ENCODE results near the gene PRDX2.
A peak's percentile ranks its signal among the peaks of the same experiment; 100 is the strongest.

PRDX2 gene

DNA sequence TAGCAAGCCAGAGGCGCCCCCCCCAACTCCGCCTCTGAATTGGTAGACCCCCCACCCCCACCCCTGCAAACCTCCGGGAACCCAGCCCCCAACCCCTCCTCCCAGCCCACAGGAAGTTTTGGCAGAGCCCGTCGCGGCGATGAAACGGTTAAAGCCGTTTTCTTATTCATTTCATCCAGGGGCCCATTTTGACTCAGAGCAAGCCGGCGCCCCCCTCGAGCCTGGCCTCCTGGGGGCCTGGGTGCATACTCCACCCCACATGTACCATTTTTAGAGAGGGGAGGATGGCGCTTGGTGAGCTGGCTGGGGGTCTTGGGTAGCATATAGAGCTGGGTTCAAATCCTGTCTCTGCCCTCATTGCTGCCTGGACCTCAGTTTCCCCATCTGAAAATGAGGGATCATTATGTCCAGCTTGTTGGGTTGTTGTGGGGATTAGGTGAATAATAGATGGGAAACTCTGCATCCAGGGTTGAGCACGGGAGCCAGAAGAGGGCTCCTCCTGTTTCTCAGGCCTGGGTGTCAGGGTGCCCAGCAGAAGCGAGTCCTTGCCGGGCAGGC lies 18.2 kb downstream of the PRDX2 start:
- no peak for DNase-seq

DNA sequence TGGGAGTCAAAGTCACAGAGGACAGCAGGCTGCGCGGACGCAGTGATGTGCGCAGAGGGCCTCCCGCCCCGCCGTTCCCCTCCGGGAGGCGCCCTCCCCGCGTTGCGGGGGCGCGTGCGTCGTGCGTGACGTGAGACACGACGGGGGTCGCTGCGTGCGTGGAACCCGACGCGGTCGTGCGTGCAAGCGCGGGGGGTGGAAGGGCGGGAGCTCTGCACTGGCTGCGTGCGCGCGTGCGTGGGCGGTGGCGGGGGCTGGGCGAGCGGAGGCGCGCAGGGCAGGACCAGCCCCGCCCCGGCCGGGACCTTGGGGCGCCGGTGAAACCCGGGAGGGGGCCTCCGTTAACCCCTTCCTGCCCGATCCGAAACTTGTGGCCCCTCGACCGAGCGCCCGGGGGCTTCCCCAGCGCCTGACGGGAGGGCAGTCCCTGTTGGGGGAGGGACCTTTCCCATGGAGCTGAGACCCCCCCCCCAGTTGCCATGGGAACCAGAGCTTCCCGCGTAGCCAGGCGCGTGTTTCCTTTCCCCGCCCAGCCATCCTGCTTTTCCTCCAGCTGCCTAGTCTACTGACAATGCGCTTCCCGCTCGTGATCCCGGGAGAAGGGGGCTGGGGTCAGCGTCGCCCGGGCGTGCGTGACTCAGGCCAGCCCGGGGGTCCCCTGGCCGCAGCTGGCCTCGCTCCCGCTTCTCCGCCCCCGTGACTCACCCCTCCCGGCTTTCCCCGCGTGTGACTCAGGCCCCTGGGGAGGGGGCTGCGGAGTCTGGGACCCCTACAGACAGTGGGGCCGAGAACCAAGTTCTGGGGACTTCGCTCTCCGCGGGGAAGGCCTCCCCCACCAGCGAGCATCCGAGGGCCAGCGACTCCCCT lies 18.9 kb downstream of the PRDX2 start:
- peak in 48 of 51 donors; percentile 42 to 96 (median 84) for DNase-seq

DNA sequence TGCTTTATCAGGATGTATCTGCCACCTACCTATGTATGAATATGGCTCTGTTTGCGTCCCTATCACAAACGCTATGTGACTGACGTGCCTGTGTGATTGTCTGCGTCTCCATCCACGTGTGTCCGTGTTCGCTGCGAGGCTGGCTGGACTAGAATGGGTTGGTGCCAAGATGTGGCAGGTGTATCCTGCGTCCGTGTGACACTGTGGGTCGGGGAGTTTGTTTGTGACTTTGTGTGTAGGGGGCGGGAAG lies 19.5 kb downstream of the PRDX2 start:
- peak in 2 of 51 donors; percentile 63 to 75 for DNase-seq

DNA sequence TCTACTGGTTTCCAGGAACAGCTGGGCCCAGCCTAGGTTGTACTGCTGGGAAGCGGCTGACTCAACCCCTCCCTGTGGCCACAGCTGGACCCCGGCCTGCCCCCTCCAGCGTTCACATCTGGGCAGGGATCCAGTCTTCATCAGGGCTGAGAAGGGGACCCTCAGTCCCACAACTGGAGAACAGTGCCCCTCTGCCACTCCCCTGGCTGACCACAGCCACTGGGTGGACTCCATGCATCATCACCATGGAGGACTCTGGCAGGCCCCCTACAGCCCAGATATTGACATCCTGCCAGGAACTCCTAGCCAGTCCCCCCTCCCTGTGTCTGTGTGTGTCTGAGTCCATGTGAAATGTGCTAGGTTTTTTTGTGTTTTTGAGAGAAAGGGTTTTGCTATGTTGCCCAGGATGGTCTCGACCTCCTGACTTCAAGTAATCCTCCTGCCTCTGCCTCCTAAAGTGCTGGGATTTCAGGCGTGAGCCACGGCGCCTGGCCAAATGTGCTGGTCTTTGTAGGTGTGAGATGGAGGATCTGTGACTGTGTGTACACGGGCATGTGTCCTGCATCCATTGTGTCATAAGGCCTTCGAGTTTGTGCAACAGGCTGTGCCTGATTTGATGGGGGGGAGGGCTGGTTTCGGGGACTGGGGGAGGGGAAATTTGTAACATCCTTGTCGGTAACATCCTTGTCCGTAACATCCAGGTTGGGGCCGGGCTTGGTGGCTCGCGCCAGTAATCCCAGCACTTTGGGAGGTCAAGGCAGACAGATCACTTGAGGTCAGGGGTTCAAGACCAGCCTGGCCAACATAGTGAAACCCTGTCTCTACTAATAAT lies 22.2 kb downstream of the PRDX2 start:
- DNase-seq = peak in 20 of 51 donors; percentile 6 to 71 (median 28)

DNA sequence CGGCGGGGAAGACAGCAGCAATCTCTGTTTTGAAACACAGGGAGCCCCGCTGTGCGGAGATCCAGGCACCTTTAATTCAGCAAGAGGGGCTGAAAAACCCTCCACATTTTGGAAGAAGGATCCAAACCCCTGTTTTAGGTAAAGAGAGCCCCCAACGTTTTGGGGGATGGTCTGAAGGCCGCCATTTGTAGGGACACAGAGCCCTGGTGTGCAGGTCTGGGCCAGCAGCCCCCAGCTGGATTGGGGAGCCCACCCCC lies 22.8 kb downstream of the PRDX2 start:
- DNase-seq = peak in 1 of 51 donors; percentile 20

DNA sequence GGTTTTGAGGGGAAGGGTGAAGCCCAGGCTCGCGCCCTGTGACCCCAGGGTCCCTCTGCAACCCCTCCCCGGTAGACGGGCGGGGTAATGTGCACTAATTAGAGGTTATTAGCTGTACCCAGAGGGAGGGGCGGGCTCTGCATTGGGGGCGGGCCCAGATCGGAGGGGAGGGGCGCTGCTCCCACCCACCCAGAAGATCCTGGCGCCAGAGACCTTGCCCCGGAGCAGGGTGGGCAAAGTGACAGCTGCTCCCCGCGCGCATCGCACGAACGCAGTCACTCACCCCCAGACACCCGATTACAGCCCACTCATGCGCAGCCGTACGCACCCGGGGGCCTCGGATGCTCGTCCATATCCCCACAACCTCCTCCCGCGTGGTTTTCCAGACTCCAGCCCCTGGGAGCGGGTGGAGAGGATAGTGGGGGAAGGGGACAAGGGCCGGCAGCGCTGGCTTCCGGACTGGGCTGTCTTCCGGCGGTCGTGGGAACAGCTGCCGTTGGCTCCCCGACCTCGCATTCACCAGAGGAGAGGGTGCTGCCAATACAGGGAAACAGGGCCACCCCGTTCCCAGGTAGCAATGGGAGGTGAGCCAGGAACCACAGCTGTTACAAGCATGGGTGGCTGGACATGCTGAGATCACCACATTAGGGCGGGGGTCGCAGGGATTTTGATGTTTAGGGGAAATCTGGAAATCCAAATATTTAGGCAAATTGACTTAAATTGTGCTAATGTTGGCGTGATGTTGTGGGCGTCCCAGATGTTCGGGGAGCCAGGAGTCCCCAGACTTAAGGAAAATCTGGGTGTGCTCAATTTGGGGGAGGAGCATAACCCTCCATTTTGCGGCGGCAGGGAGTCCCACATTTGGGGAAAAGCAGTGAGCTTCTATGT lies 23.3 kb downstream of the PRDX2 start:
- DNase-seq = peak in 40 of 51 donors; percentile 10 to 84 (median 52)

DNA sequence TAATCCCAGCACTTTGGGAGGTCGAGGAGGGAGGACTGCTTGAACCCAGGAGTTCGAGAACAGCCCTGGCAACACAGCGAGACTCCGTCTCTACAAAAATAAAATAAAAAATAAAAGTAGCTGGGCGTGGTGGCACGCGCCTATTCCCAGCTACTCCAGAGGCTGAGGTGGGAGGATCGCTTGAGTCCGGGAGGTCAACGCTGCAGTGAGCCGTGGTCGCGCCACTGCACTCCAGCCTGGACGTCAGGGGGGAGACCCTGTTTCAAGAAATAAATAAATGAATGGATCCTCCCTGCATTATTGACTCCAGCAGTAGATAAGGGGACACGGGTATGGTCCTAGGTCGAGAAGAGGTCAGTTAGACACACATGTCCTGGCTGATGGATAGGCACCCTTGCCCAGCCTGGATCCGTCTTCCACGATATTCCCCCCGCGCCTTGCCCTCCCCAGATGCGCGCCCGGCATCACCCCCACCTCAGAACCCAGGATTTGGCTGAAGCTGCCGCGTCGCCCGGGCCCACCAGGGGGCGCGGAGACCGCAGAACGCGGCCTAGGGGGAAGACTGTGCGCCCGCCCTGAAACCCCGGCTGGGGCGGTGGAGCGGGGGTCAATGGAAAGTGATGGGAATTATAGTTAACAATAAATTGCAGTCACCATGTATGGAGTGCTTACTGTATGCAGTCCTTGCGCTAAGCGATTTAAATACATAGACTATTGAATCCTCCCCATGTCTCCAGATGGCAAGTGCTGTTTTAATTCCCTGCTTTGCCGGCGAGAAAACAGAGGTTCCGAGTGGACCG lies 24.2 kb downstream of the PRDX2 start:
- DNase-seq = peak in 47 of 51 donors; percentile 16 to 86 (median 65)

DNA sequence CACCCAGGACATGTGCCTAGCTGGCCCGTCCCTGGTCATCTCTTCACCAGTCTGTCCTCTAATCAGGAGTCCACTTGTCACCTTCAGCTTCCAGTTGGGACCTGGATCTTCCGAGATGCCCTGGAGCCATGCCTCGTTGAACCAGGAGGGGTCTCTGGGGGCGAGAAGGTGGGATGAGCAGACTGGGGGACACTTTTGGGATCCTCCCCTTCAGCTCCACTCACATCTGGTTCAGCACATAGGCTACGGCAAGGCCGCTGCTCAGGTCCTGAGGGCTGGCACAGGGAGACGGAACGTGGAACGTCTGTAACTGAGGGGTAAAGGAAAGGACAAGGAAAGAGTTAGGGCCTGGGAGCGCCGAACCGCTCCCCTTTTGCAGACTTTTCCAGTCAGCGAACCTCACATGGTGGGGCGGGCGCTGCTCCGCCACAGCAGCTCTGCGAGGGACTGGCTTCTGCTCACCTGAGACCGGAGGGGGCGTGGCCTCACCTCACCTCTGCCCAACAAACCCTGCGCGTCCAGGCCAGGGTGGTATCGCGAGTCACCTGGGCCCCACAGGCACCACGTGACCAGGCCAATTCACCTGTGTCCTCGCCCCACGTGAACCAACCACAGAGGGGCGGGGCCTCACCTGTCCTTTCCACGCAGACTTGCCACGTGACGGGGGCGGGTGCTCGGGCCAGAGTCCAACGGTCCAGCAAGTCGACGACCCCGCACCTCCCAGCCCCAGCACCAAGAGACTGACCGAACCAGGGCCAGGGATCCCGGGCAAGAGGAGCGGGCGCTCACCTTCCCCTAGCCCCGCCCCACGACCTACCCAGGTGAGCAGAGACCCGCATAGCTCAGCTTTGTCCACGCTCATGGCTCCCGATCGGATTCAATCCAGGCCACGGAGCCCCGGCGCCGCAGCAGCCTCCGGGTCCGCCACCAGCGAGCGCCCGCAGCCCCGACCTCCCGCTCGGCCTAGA lies 26.7 kb downstream of the PRDX2 start, which contains the start of gene HOOK2:
HOOK2 (minus strand) TSS at position 965 of the 968 bp plus-strand sequence; CDS start at position 862, 103 bp downstream.
- DNase-seq = peak in 15 of 51 donors; percentile 17 to 63 (median 52)

DNA sequence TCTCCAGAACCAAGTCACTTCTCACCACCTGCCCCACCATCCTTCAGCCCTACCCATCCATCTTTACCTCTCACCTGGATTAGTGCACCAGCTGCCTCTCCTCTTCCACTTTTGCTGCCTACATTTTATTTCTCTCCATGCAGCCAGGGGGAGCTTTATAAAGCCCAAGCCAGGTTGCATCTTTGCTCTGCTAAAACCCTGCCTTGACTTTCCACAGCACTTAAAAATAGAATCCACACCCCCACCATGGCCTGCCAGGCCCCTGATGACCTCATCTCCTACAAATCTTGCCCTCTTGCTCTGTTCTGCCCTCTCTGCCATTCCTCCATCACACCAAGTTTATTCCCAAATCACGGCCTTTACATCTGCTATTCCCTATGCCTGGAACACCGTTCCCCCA lies 28.0 kb downstream of the PRDX2 start:
- DNase-seq = no peak

DNA sequence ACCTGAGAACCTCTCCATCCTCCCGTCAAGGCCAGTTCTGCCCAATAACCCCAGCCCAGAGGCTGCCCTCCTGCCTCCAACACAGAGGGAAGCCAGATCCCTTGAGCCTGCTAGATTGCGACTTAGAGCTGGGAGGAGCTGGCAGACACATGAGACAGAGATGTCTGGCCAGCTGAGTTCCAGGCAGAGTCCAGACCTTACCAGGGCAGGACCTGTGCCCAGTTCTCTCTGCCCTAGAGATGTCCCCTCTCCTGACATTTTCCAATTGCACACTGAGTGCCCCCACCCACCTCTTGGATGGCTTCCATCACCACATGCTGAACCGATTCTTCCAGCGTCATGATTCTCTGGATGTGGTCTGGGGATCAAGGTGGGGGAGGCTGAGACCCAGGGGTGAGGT lies 29.3 kb downstream of the PRDX2 start:
- DNase-seq = no peak

DNA sequence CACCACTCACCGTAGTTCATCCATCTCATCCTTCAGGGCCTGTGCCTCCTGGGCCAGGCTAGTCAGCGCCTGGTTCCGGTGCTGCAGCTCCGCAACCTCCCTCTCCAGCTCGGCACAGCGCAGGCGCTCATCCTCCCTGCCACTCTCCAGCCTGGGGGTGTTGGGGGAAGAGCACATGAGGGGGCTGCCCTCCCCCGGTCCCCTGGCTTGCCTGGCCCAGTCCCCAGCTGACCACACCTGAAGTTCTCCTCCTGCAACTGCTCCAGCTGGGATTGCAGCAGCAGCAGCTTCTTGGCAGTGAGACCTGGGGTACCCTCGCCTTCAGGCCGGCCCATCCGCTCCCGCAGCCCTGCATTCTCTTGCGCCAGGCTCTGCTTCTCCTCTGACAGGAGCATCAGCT lies 30.7 kb downstream of the PRDX2 start:
- no peak for DNase-seq

DNA sequence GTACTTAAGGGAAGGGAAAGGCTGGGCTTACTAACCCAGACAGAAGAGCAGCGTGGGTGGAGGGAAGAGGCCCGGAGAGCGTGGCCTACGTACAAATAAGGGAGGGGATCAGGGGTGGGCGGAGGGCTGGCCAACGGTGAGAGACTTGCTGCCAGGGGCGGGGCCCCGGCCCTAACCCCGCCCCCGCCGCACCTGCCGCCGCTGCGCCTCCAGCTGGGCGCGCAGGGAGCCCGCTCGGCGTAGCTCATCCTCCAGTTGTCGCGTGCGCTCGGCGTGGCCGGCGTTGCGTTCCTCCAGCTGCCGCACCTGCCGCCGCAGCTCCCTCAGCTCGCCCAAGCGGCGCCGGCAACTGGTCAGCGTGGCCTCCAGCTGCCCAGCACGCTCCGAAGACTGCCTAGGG lies 31.9 kb downstream of the PRDX2 start:
- no peak for DNase-seq

DNA sequence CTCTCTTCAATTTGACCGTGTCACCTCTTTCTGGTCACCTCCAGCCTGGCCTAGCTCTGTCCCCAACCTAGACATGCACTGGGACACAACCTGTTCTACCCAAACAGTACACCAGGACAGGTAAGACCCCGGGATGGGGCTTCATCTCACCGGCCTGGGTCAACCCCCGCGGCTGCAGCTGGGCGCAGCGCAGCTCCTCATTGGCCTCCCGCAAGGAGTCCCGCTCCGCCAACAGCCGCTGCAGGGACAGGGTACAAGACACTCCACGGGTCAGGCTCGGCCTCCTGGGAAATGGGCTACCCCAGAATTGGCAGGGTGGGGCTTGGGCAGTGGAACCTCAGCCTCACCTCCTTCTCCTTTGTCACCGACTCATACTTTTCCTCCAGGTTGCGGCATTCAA lies 33.9 kb downstream of the PRDX2 start:
- no peak for DNase-seq

DNA sequence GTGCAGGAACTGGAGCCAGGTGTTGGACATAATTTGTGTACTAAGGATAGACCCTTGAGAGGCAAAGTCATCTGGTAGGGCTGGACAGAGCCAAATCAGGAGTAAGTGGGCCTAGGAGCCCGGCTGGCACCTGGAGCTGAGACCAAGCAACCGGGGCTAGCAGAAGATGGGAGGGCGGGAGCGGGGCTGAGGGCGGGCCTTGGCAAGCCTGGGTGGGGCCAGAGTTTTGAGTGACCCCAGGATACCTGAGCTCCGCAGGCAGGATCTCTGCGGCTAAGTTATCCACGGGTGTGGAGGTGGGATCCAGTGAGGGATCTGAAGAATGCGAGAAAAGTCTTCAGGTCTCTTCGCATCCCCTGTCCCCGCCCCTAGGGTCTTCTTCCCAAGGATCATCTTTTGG lies 34.5 kb downstream of the PRDX2 start:
- DNase-seq = no peak

DNA sequence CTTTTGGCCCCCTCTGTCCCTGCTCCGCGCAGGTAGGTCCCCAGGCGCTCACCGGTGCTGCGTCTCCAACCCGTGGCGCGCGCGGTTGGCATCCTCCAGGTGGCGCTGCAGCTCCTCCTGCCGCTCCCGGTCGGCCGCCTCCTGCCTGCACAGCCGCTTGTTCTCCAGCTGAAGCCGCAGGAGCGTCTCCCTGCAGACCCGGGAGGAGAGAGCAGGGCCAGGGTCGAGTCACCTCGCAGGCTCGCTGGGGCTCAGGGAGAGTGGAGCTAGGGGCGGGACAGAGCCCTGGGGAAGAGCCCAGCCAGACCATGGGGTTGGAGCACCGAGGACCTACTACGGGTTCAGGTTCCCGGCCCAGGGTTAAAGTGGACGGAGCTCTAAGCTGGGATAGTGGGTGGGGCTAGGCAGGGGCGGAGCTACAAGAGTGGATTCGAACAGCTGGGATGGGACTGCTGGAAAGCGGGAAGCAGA lies 35.5 kb downstream of the PRDX2 start:
- DNase-seq = peak in 37 of 51 donors; percentile 14 to 82 (median 50)

DNA sequence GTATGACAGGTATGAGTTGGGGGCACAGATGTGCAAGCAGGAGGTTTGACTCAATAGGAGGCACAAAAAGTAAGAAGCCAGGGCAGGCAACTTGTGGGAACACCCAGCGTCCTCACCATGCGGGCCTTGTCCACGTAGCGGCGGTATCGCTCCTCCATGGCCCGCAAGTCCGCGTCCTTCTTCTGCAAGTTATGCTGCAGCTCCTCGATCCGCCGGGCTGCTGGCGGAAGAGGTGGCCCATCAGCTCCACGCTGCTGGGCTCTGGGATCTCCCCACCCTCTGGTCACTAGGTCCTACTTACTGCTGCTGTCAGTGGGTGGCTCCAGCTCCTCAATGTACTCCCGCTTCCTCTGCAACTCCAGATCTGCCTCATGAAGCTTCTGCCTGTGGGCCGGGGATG lies 36.9 kb downstream of the PRDX2 start:
- no peak for DNase-seq

DNA sequence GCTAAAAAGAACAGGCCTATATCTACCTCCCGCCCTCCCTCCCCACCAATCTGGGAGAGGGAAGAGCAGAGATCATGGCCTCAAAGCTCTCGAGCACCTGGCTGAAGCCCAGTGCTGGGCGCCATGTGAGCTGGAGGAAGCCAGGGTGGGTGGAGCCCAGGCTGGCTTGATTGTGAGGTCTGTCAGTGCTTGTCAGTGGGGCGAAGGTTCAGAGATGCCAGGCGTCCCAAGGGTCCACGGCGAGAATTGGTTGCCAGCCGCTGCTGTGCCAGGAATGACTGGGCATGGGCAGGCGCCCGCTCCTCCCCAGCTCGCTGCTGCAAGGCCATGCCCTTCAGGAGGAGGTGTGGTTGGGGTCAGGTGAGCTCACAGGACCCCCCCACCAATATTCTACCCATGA lies 38.5 kb downstream of the PRDX2 start:
- DNase-seq = no peak

DNA sequence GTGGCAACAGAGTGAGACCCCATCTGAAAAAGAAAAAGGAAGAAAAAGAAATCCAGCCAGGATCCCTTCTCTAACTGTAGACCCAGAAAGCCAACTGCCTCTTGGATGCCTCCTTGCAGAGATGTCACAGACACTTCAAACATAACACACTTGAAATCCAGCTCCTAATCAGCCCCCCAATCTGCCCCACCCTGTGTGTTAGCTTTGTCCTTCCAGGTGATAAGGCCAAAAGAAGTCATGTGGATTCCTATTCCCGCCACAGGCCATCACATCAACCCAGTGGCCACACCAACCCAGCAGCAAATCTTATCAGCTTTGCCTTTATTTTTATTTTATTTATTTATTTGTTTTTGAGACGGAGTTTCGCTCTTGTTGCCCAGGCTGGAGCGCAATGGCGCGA lies 41.9 kb downstream of the PRDX2 start:
- DNase-seq = no peak

DNA sequence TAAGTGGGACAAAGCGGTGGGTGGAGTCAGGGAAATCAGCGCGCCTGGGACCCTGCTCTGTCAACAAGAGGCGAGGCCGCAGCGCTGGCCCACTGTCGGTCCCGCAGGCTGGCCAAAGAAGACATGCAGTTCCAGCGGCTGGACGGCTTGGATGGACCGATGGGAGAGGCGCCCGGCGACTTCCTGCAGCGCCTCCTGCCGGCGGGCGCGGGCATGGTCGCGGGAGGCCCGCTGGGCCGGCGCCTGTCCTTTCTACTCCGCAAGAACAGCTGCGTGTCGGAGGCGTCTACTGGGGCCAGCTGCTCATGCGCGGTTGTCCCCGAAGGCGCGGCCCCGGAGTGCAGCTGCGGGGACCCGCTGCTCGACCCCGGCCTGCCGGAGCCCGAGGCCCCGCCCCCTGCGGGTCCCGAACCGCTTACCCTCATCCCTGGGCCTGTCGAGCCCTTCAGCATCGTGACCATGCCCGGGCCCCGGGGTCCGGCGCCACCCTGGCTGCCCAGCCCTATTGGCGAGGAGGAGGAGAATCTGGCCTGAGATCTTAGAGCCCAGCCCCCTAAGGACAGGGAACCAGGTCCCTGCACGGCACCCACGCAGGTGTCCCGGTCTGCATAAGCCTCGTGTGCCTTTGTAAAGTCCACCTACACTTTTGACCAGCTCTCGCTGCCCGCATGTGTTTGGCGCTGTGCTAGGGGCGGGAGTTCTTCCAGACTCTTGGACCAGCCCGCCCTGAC lies 43.9 kb downstream of the PRDX2 start:
- DNase-seq = peak in 42 of 51 donors; percentile 4 to 75 (median 38)

Measured in hypothalamus (tissue), 51 donors.